IMR-90 (cell line): Measurements from ENCODE around the gene KCNJ6. TPM values are rescaled to one million over a fixed set of nuclear protein-coding genes. Genes with fewer than 3 reads are reported as not detected.

Source experiments
- ATAC-seq: fragments of 200-7000 bp; cut with Tn5 transposase; 2 replicates; pipeline ENCODE4 v1.9.1; 2020; ENCODE audit warnings: low read depth, mild to moderate bottlenecking, moderate library complexity
- BruUV-seq: library from RNA; stranded (reverse); fragments of 400-500 nt; replicated peaks from 2 replicates; lab custom pipeline; 2021; lab: Mats Ljungman, UMichigan
- CTCF ChIA-PET: fragments of 300-600 bp; formaldehyde crosslinking; extraction: SDS; loops from one replicate; lab custom pipeline; 2021; ENCODE audit warnings: antibody characterized with exemption; lab: Yijun Ruan, JAX
- POLR2A ChIA-PET: fragments of 300-600 bp; sonication (Branson Sonifier 250); formaldehyde crosslinking; loops from one replicate; lab custom pipeline; 2022; ENCODE audit warnings: antibody characterized with exemption; ENCODE audit not compliant: unreplicated experiment; lab: Charles Lee
- DNase-seq: peaks from one replicate; pipeline ENCODE4 v3.0.0; 2013
- H2AFZ ChIP-seq: replicated peaks from 2 replicates; pipeline ENCODE3; 2013; ENCODE audit warnings: low read length, mild to moderate bottlenecking; ENCODE audit not compliant: poor library complexity
- H2AK5ac ChIP-seq: 2 replicates; pipeline ENCODE4 v1.6.1; 2013; ENCODE audit warnings: low read depth, low read length, inconsistent platforms
- H2AK9ac ChIP-seq: replicated peaks from 2 replicates; pipeline ENCODE3; 2013; ENCODE audit warnings: mild to moderate bottlenecking, low read depth, low read length, moderate library complexity; ENCODE audit not compliant: poor library complexity
- H2BK120ac ChIP-seq: 2 replicates; pipeline ENCODE4 v1.6.1; 2013; ENCODE audit warnings: low read depth, low read length, inconsistent platforms
- H2BK15ac ChIP-seq: 3 replicates; pipeline ENCODE4 v1.6.1; 2013; ENCODE audit warnings: low read depth, low read length, inconsistent platforms
- H2BK20ac ChIP-seq: 2 replicates; pipeline ENCODE4 v1.6.1; 2013; ENCODE audit warnings: low read depth, mild to moderate bottlenecking, inconsistent platforms, low read length, moderate library complexity
- H2BK5ac ChIP-seq: 2 replicates; pipeline ENCODE4 v1.6.1; 2013; ENCODE audit warnings: mild to moderate bottlenecking, low read depth, low read length, inconsistent platforms; ENCODE audit not compliant: poor library complexity, severe bottlenecking
- H3K14ac ChIP-seq: replicated peaks from 2 replicates; pipeline ENCODE4 v1.6.1; 2013; ENCODE audit warnings: low read depth, low read length, inconsistent platforms
- H3K18ac ChIP-seq: 2 replicates; pipeline ENCODE4 v1.6.1; 2013; ENCODE audit warnings: low read depth, low read length, control low read depth
- H3K23ac ChIP-seq: 2 replicates; pipeline ENCODE4 v1.6.1; 2013; ENCODE audit warnings: low read depth, low read length, inconsistent platforms
- H3K27ac ChIP-seq: 2 replicates; pipeline ENCODE4 v1.5.1; 2013; ENCODE audit warnings: mild to moderate bottlenecking, control low read depth, low read length; ENCODE audit not compliant: insufficient read depth
- H3K27me3 ChIP-seq: 2 replicates; pipeline ENCODE4 v1.6.1; 2013; ENCODE audit warnings: low read length; ENCODE audit not compliant: control insufficient read depth, insufficient read depth
- H3K36me3 ChIP-seq: 2 replicates; pipeline ENCODE4 v1.6.1; 2013; ENCODE audit warnings: low read length, mixed read lengths; ENCODE audit not compliant: control insufficient read depth, insufficient read depth
- H3K4ac ChIP-seq: 2 replicates; pipeline ENCODE4 v1.6.1; 2013; ENCODE audit warnings: low read depth, low read length, inconsistent platforms
- H3K4me1 ChIP-seq: 2 replicates; pipeline ENCODE4 v1.6.1; 2013; ENCODE audit warnings: low read length, mixed read lengths; ENCODE audit not compliant: control insufficient read depth, insufficient read depth
- H3K4me2 ChIP-seq: 2 replicates; pipeline ENCODE4 v1.6.1; 2013; ENCODE audit warnings: low read depth, mild to moderate bottlenecking, control low read depth, low read length, moderate library complexity
- H3K4me3 ChIP-seq: 2 replicates; pipeline ENCODE4 v1.5.1; 2013; ENCODE audit warnings: low read depth, mild to moderate bottlenecking, control low read depth, low read length, moderate library complexity; ENCODE audit not compliant: insufficient read depth
- H3K56ac ChIP-seq: 2 replicates; pipeline ENCODE4 v1.6.1; 2013; ENCODE audit warnings: low read length, inconsistent platforms; ENCODE audit not compliant: insufficient read depth; ENCODE audit errors: extremely low read depth
- H3K79me1 ChIP-seq, 2 experiments: 2 replicates each; pipeline ENCODE4 v1.6.1; 2013; ENCODE audit warnings: low read length in 2 of 2, inconsistent platforms in 1 of 2, low read depth in 1 of 2
- H3K9ac ChIP-seq: 2 replicates; pipeline ENCODE4 v1.6.1; 2013; ENCODE audit warnings: low read depth, low read length, control low read depth
- H3K9me1 ChIP-seq: 2 replicates; pipeline ENCODE4 v1.6.1; 2013; ENCODE audit warnings: low read length, inconsistent platforms; ENCODE audit not compliant: insufficient read depth
- H3K9me3 ChIP-seq: 2 replicates; pipeline ENCODE4 v1.6.1; 2013; ENCODE audit warnings: low read length; ENCODE audit not compliant: control insufficient read depth, insufficient read depth
- H4K20me1 ChIP-seq: 2 replicates; pipeline ENCODE4 v1.6.1; 2013; ENCODE audit warnings: low read length, inconsistent platforms; ENCODE audit not compliant: insufficient read depth
- H4K5ac ChIP-seq: 2 replicates; pipeline ENCODE4 v1.6.1; 2013; ENCODE audit warnings: mild to moderate bottlenecking, low read depth, low read length, control low read depth
- H4K8ac ChIP-seq, 2 experiments: 2 replicates each; pipeline ENCODE4 v1.6.1; 2013; ENCODE audit warnings: low read depth in 2 of 2, low read length in 2 of 2, control low read depth in 1 of 2, inconsistent platforms in 1 of 2
- H4K91ac ChIP-seq: 2 replicates; pipeline ENCODE4 v1.6.1; 2013; ENCODE audit warnings: low read depth, low read length, inconsistent platforms; ENCODE audit not compliant: insufficient read depth
- CEBPB ChIP-seq: IDR thresholded peaks from 2 replicates; pipeline ENCODE4 v1.6.1; 2012; ENCODE audit warnings: low read depth, low read length, improper control_type of control experiment
- CHD1 ChIP-seq: IDR thresholded peaks from 2 replicates; pipeline ENCODE4 v1.6.1; 2012; ENCODE audit warnings: low read depth, low read length, improper control_type of control experiment
- FOS ChIP-seq: fragments of 150-350 bp; IDR thresholded peaks from 2 replicates; pipeline ENCODE4 v1.6.1; 2016; ENCODE audit warnings: low read depth, low read length
- MAZ ChIP-seq: IDR thresholded peaks from 2 replicates; pipeline ENCODE4 v1.6.1; 2012; ENCODE audit warnings: low read depth, mild to moderate bottlenecking, low read length, improper control_type of control experiment, moderate library complexity, borderline replicate concordance
- WGBS, 2 experiments: methylation state at CpG; one replicate each; pipeline versions ENCODE4 v1.1.5 to v1.1.7; 2013; ENCODE audit warnings: missing lambda C conversion rate in 2 of 2; ENCODE audit not compliant: insufficient read length in 1 of 2; ENCODE audit errors: extremely low coverage in 2 of 2; 5-methylcytosine and 5-hydroxymethylcytosine counted together
- dilution Hi-C: fragments of 300-500 bp; cut with HindIII; formaldehyde crosslinking; loops from one replicate; pipeline ENCODE4 v1.14.3; 2018; ENCODE audit warnings: low sequenced_read_pairs; ENCODE audit not compliant: unreplicated experiment
- in situ Hi-C: fragments of 300-500 bp; cut with MboI; formaldehyde crosslinking; loops from 3 replicates; pipeline ENCODE4 v1.14.3; 2019; ENCODE audit warnings: low sequenced_read_pairs, inconsistent platforms, mixed read lengths
- intact Hi-C: fragments of 100-400 bp; cut with micrococcal nuclease; formaldehyde crosslinking; loops from 2 replicates; pipeline ENCODE4 v1.10.0; 2022
- polyA plus RNA-seq, 3 experiments: library from polyadenylated mRNA; depleted of rRNA; stranded (reverse); fragments of >200 nt; gene quantifications; 2 replicates each; pipeline ENCODE4 v1.2.3, GENCODE V29; 2012; ENCODE audit warnings: low replicate concordance in 1 of 3
- total RNA-seq: library from RNA; depleted of rRNA; stranded (reverse); fragments of >200 nt; gene quantifications from 2 replicates; pipeline ENCODE4 v1.2.3, GENCODE V29; 2012

Gene KCNJ6
- total and polyA plus RNA-seq, 2 of the 4 experiments (the other 2 are of a cell fraction): under 0.01 to 0.02 TPM

GRCh38 chr21:37915497-37915911, 753 bp downstream of the KCNJ6 start:
- H2BK20ac ChIP-seq: no peak overlapping the region
- no peaks in the 10 kb centered on the region for H3K9me1 ChIP-seq
- no peak overlapping the region for H2AK5ac ChIP-seq
- H3K9ac ChIP-seq: no peak overlapping the region
- no peak overlapping the region for H4K5ac ChIP-seq
- H3K4ac ChIP-seq: no peak overlapping the region
- H2AK9ac ChIP-seq: no peak overlapping the region
- no peak overlapping the region for H2BK15ac ChIP-seq
- no peaks in the 10 kb centered on the region for H3K9me3 ChIP-seq
- H2BK120ac ChIP-seq: no peak overlapping the region
- ATAC-seq (no peak), DNase-seq (no peak)
- ChIA-PET POLR2A (no interaction called here), CTCF (interaction anchor here (2.5 kb wide), 1 partner anchor 204 kb away, joined by 11 read pairs; no protein-coding TSS in a partner anchor)
- H3K23ac ChIP-seq: peak overlapping the region; percentile 11; the same call in 1 of the 2 replicates
- H3K4me2 ChIP-seq: peak overlapping the region; percentile 90
- H3K4me1 ChIP-seq: peaks cover 6% of the 10 kb centered on the region
- intact Hi-C loops (no loop called here), dilution Hi-C loops (no loop called here), in situ Hi-C loops (loop anchor here (10.0 kb wide), 1 partner anchor 201 kb away; no protein-coding TSS in a partner anchor)
- H3K27me3 ChIP-seq: peaks cover 37% of the 10 kb centered on the region
- H3K79me1 ChIP-seq: no peaks in the 10 kb centered on the region
- BruUV-seq: no TSS peak
- no peak overlapping the region for H2BK5ac ChIP-seq
- H3K18ac ChIP-seq: no peak overlapping the region
- H4K20me1 ChIP-seq: no peaks in the 10 kb centered on the region; the same call in 1 of the 2 replicates
- no peaks in the 10 kb centered on the region for H3K36me3 ChIP-seq
- H3K4me3 ChIP-seq: peak overlapping the region; percentile 14
- no peak for TF ChIP-seq CEBPB
- no peak for TF ChIP-seq CHD1
- no peak for TF ChIP-seq MAZ
- TF ChIP-seq FOS: no peak
- H4K91ac ChIP-seq: no peak overlapping the region
- no peak overlapping the region for H4K8ac ChIP-seq
- WGBS, 2 experiments: 1% methylated on average over 20 of the region's 28 CpGs; no CpG with 5 or more reads in 1 of the 2 experiments
- H3K56ac ChIP-seq: no peak overlapping the region
- H2AFZ ChIP-seq: peak overlapping the region; percentile 86
- H3K27ac ChIP-seq: no peak overlapping the region
- no peak overlapping the region for H3K14ac ChIP-seq
